GM13976 (cell line): ENCODE measurements around the gene WDHD1.
"Not testable (repeated sequence)": the region's sequence is repeated elsewhere in the genome, so short reads cannot be mapped to it uniquely, and the experiment has no call there.

Source experiments
- DNase-seq: peaks from one replicate; pipeline ENCODE4 v3.0.0; 2012; ENCODE audit warnings: low spot score
- CTCF ChIP-seq: IDR thresholded peaks from 2 replicates; pipeline ENCODE4 v1.5.1; 2012; ENCODE audit warnings: borderline replicate concordance, mild to moderate bottlenecking; ENCODE audit not compliant: insufficient read depth; ENCODE audit errors: extremely low read depth, missing control alignments, control extremely low read depth
- in situ Hi-C: fragments of 300-500 bp; cut with MboI; formaldehyde crosslinking; loops from one replicate; pipeline ENCODE4 v1.12.0; 2022; ENCODE audit warnings: low sequenced_read_pairs, mixed read lengths, inconsistent platforms; ENCODE audit not compliant: unreplicated experiment

The WDHD1 gene

GRCh38 chr14:54931101-54931500, 95.8 kb downstream of the WDHD1 start:
- no peak for TF ChIP-seq CTCF
- in situ Hi-C loops: no loop called here
- DNase-seq: no peak

- in situ Hi-C loops: no loop called here
- TF ChIP-seq CTCF: no peak
- no peak for DNase-seq
These were observed 97.3 kb downstream of the WDHD1 start for GRCh38 chr14:54929556-54929955.

DNA sequence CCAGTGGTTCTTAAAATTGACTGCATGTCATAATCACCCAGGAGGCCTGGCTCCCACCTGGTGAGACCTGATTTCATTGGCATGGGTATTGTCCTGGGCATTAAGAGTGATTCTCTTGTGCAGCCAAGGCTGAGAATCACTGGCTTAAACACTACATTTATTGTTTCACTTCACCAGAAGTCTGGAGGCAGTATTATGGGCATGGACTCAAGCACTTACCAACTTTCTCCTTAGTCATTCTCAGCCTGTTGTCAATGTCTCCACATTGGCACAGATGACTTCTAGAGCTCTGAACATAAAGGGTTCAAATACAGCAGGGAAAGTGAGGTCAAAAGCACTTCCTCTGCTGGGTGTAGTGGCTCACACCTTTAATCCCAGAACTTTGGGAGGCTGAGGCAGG, 98.7 kb downstream of the WDHD1 start:
- in situ Hi-C loops: no loop called here
- no peak for TF ChIP-seq CTCF
- DNase-seq: no peak

GRCh38 chr14:54927551-54927950, 99.3 kb downstream of the WDHD1 start:
- no peak for DNase-seq
- no peak for TF ChIP-seq CTCF
- in situ Hi-C loops: no loop called here

DNA sequence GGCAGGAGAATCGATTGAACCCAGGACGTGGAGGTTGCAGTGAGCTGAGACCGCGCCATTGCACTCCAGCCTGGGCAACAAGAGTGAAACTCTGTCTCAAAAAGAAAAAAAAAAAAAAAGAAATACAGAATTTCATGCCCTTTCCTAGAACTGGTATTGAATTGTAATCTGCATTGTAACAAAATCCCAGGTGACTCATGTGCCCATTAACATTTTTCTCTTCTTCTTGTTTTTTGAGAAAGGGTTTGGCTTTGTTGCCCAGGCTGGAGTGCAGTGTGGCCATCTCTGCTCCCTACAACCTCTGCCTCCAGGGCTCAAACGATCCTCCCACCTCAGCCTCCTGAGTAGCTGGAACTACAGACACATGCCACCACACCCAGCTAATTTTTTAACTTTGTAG, 100.3 kb downstream of the WDHD1 start:
- DNase-seq, in situ Hi-C loops: not testable (repeated sequence)

DNA sequence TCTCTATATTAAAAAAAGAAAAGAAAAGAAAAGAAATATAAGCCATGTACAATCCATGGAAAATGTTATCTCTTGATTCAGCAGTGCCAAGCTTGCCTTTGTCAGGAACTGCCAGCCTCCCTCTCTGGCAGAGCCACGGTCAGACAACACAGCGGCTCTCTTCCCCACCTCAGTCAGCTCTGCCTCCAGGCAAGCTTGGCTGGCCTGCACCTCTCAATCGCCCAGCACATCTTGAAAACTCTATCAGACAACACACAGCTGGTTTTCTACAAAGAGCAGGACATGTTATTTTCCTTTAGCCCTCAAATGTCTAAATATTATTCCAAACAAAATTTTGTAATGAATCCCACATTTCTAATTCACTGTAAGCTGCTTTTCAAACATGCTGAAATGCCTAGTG, 104.3 kb downstream of the WDHD1 start:
- in situ Hi-C loops: no loop called here
- no peak for DNase-seq
- TF ChIP-seq CTCF: no peak

DNA sequence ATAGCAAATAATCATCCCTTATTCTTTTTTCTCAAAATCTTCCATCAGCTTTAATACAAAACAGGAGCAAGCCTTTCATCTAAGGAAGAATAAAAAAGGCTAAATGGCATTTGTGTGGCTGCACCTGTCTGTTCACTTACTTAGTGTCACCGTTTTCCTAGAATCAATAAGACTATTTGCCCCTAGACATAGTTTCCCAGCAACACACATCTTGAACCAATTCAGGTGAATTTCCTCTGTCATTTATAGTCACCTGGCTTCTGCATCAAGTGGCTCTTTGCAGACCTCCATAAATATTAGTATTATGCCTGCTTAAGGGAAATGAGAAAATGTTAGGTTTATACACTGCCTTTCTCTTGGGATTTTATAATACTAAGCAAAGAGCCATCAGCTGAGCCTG, 106.8 kb downstream of the WDHD1 start:
- no peak for DNase-seq
- no peak for TF ChIP-seq CTCF
- in situ Hi-C loops: no loop called here

GRCh38 chr14:54919330-54919729, 107.6 kb downstream of the WDHD1 start:
- TF ChIP-seq CTCF: no peak
- in situ Hi-C loops: no loop called here
- DNase-seq: no peak
